HuH-7 (cell line): Measurements from ENCODE around the gene METAP1.
"Not testable (repeated sequence)": the region's sequence is repeated elsewhere in the genome, so short reads cannot be mapped to it uniquely, and the experiment has no call there.

ENCODE experiments used
- DNase-seq: peaks from one replicate; pipeline ENCODE4 v3.0.0; 2011; ENCODE audit warnings: low spot score

The METAP1 gene

GRCh38 chr4:98997166-98997565 is 1.6 kb downstream of the METAP1 start:
- no peak for DNase-seq

- no peak for DNase-seq
Observed at GRCh38 chr4:98998551-98998950, 3.0 kb downstream of the METAP1 start.

DNA sequence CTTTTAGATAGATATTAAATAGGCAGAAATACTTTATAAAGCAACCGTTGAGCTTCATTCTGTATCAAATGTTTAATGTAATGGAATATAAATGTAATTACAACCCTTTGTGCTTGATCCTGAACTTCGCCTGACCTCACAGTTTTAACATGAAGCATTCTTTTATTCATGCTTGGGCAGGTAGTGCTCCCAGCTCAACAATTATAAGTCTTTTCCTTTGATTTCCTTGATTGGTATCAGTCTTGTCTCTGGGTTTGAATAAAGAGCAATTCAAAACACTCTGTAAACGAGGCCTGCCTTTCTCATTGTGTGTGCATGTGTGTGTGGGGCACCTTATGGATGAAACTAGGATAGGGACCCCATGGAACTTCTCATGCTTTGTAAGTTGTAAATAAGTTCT is 6.8 kb downstream of the METAP1 start:
- no peak for DNase-seq

- no peak for DNase-seq
Observed at GRCh38 chr4:99008051-99008450, 12.5 kb downstream of the METAP1 start.

DNA sequence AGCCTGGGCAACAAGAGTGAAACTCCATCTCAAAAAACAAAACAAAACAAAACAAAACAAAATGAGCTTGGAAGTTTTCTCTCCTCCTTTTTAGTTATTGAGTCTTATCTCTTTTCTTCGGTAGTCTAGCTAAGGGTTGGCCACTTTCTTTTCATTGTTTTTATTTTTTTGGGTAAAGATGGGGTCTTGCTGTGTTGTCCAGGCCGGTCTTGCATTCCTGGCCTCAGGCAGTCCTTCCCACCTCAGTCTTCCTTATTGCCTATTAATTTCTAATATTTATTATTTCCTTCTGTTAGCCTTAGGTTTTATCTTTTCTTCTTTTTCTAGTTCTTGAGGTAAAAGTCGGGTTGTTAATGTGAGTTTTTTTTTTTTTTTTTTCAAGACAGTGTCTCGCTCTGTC is 16.4 kb downstream of the METAP1 start:
- DNase-seq, result no peak

GRCh38 chr4:99013402-99013843 is 17.9 kb downstream of the METAP1 start:
- DNase-seq, result no peak

DNA sequence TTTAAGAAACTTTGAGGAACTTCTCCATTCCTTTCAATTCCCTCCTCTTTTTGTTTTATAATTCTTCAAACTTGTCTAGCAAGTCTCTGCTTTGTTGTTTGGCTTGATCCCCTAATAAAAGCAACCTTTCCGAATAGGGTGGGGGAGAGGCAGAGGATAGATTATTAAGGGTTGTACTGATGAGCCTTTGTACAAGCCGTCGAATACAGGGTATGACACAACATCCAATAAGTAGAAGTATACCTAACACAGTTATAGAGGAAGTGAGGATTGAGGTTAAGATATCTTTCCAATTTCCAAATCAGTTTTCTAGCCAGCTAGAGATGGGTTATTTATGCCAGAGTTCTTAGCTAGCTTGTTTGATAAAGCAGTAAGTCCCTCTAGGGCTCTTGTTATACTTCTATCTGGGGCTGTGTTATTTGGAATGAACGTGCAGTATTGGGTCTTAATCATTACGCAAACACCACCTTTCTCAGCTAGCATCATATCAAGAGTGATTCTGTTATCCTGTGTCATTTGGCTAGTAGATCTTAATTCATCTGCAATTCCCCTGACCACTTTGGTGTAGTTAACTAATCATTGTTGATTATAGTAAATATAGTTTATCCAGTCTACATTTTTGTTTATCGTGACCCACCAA is 18.5 kb downstream of the METAP1 start:
- DNase-seq, result no peak

- no peak for DNase-seq
Observed at GRCh38 chr4:99021386-99021785, 25.9 kb downstream of the METAP1 start.

DNA sequence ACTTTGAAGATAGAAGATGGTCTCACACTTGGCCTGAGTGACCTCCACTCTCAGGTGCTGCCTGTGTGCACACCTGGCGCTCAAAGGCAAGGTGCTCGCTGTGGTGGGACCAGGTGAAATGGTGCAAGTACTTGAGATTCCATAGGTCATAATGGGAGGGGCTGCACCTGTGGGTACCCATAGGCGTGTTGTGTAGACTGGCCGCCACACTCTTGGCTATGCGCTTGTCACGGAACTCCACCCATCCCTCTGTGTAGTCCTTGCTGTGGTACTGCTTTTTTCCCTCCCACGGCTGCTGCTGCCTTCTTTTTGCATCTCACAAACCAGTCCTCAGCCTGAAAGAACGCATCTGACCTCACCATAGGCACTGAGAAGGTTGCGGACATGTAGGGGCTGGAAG is 27.0 kb downstream of the METAP1 start:
- no peak for DNase-seq

DNA sequence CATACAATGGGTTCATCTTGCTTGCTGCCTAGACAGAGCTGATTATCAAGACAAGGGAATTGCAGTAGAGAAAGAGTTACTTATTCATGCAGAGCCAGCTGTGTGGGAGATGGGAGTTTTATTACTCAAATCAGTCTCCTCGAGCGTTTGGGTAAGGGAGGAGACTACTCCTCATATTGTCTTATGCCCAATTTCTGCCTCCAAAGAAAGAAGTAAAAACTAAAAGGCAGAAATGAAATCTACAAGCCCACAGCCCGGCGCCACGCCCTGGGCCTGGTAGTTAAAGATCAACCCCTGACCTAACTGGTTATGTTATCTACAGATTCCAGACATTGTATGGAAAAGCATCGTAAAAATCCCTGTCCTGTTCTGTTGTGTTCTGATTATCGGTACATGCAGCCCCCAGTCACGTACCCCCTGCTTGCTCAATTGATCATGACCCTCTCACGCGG is 28.3 kb downstream of the METAP1 start:
- not testable (repeated sequence) for DNase-seq

- no peak for DNase-seq
Observed at GRCh38 chr4:99024481-99025275, 29.2 kb downstream of the METAP1 start.

DNA sequence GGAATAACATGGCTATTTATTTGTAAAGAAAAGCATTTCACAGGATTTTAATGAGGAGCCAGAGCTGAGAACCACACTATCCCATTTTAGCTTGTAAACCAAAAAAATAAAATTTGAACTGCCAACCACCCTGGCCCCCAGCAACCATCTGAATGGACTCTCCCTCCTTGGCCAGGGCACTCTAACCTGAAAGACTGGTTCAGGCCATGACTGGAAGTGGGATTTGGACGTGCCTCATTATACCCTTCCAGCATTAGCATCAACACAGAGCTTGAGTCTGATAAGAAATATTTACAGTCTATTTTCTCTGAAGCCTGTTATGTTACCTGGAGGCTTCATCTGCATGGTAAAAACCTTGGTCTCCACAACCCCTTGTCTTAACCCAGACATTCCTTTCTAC is 30.0 kb downstream of the METAP1 start:
- no peak for DNase-seq

DNA sequence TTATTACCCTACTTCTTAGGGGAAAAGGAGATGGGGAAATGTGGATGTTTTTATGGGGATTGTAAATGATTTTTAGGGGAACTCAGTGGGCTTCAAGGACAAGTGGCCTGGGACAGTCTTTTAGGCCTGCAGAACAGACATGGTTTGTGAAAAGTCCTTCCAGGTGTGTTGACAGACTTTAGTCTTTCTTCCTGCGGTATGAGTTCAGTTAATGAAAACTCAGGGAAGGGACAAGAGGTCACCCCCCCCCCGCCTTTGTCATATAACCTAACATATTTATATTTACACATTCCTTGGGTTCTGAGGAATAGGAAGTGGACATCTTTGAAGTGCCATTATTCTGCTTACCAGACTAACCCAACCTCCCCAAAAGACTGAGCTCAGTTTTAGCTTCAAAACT is 31.8 kb downstream of the METAP1 start:
- no peak for DNase-seq

DNA sequence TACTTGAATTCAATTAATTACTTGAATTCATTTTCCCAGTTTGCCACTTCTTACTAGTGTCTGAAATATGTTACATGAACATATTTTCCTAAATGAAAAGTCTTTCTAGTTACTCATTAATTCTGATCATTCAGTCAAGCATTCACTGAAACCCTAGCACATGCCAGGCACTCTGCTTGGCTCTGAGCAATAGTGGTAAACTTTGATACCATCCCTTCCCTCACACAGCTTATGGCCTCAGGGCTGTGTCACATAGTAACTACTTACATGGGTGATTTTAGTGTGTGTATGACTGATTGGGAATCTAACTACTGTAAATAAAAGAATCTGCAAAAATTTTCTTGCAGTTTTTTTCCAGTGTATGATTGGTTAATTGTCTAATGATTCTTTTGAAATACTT is 32.7 kb downstream of the METAP1 start:
- DNase-seq, result no peak

- no peak for DNase-seq
Observed at GRCh38 chr4:99029018-99029735, 33.7 kb downstream of the METAP1 start.

- no peak for DNase-seq
Observed at GRCh38 chr4:99029852-99030251, 34.3 kb downstream of the METAP1 start.

DNA sequence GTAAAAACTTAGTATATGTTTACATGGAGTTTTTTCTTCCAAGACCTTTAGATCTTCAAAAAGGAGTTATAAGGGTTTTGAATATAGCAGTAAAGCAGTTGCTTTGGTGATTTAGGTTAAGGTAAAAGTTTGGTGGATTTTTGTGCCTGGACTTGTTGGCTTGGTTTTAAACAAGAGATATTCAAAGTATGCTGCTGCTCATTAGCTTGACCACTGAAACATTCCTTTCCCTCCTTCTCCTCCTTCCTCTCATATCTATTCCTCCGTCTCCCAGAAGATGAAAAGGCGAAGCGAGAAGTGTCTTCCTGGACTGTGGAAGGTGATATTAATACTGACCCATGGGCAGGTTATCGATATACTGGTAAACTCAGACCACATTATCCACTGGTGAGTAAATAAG is 38.4 kb downstream of the METAP1 start:
- DNase-seq, result no peak

GRCh38 chr4:99038213-99038612 is 42.7 kb downstream of the METAP1 start:
- no peak for DNase-seq

DNA sequence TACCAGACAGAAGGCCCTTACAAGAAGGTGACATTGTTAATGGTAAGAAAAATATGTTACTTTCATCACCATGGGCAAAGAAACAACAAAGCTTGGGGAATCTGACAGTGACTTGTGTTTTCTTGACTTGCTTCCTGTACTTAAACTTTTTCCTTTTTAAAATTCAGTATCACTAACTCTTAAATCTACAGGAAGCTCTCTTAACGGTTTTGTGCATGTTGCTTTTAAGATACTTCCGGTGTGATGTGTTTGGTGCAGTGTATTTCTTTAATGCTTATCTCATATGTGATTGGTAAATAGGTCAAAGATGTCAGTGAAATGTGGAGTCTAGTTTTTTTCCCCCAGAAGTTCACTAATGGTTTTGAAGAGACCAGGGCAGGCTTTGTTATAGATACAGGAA is 47.8 kb downstream of the METAP1 start:
- DNase-seq, result no peak

DNA sequence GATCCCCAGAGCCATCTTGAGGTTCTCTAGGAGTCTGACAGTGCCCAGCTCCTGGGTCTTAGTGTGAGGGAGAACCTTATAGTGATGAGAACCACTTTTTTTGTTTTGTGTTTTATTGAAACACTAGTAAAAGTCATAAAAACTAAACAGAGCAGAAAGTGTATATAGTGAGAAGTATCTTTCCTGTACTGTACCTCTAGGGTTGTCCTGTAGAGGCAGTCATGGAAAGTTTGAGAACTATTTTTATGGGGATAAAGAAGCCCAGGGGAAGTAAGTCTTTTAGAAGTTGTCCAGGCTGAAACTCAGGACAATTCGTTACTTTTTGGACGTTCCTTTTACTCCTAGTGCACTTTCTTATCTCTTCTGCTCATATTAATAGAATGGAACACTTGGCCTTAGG is 52.2 kb downstream of the METAP1 start:
- DNase-seq, result peak; percentile 4

GRCh38 chr4:99052902-99053301 is 57.4 kb downstream of the METAP1 start:
- no peak for DNase-seq

DNA sequence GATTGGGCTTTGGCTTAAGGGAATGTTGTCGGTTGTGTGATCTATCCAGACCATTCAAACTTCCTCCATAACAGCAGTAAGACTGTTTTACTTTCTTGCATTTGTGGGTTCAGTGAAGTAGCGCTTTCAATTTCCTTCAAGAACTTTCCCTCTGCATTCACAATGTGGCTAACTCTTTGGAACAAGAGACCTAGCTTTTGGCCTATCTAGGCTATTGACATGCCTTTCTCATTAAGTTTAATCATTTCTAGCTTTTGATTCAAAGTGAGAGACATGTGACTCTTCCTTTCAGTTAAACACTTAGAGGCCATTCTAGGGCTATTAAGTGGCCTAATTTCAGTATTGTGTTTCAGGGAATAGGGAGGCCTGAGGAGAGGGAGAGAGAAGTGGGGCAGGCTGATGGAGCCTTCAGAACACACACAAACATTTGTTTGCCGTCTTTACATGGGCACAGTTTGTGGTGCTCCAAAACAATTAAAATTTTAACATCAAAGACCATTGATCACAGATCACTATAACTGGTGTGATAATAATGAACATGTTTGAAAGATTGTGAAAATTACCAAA is 59.0 kb downstream of the METAP1 start:
- DNase-seq, result no peak

- no peak for DNase-seq
Observed at GRCh38 chr4:99058228-99058627, 62.7 kb downstream of the METAP1 start.
